K562 (cell line): Measurements from ENCODE around the gene TRIM71. TPM values are rescaled to one million over a fixed set of nuclear protein-coding genes. Genes with fewer than 3 reads are reported as not detected.

Experiments
- ATAC-seq: fragments of 200-7000 bp; cut with Tn5 transposase; 3 replicates; pipeline ENCODE4 v1.9.1; 2020; ENCODE audit warnings: moderate library complexity
- BruUV-seq: library from RNA; stranded (reverse); fragments of 400-500 nt; replicated peaks from 2 replicates; lab custom pipeline; 2021; lab: Mats Ljungman, UMichigan
- CTCF ChIA-PET: fragments of 300-600 bp; formaldehyde crosslinking; extraction: SDS; loops from one replicate; lab custom pipeline; 2021; ENCODE audit warnings: low intra/inter-chr PET ratio; lab: Yijun Ruan, JAX
- POLR2A ChIA-PET: fragments of 300-600, 350-650 bp; sonication (Branson Sonifier 250); formaldehyde crosslinking; extraction: SDS; loops from one replicate; lab custom pipeline; 2021; ENCODE audit warnings: antibody characterized with exemption, inconsistent platforms; lab: Yijun Ruan, JAX
- DNase-seq, 4 experiments: peaks; one replicate each; pipeline versions ENCODE4 v3.0.0 to v3.0.0-alpha.2; 2011 to 2018; ENCODE audit warnings: low spot score in 3 of 4, mixed read lengths in 3 of 4; ENCODE audit errors: extremely low read depth in 1 of 4
- FAIRE-seq: peaks from 2 replicates; lab custom pipeline; 2011; peaks lifted over from hg19 to GRCh38; lab: Jason Lieb, UNC
- H2AFZ ChIP-seq: 2 replicates; pipeline ENCODE4 v1.6.0; 2011; ENCODE audit warnings: low read depth, low read length, control low read depth, inconsistent platforms
- H3K27ac ChIP-seq: fragments of 200-600 bp; 3 replicates; pipeline ENCODE4 v1.8.0; 2011; ENCODE audit warnings: low read depth, mild to moderate bottlenecking, control low read depth, inconsistent platforms, low read length, moderate library complexity, mixed read lengths; ENCODE audit errors: extremely low read depth
- H3K27me3 ChIP-seq, 2 experiments: fragments of 300-600 bp in 1 of 2; 2 replicates in 1 of 2; 3 replicates in 1 of 2; pipeline versions ENCODE4 v1.6.0 to v1.8.0; 2011; ENCODE audit warnings: inconsistent platforms in 2 of 2, low read length in 2 of 2, mild to moderate bottlenecking in 1 of 2, mixed read lengths in 1 of 2, moderate library complexity in 1 of 2; ENCODE audit not compliant: control insufficient read depth in 2 of 2, insufficient read depth in 2 of 2
- H3K36me3 ChIP-seq: fragments of 300-600 bp; 3 replicates; pipeline ENCODE4 v1.8.0; 2011; ENCODE audit warnings: mild to moderate bottlenecking, low read length, inconsistent platforms; ENCODE audit not compliant: control insufficient read depth, insufficient read depth
- H3K4me1 ChIP-seq, 2 experiments: fragments of 200-600 bp in 1 of 2; replicated peaks in 1 of 2; 2 replicates in 1 of 2; 3 replicates in 1 of 2; pipeline versions ENCODE4 v1.5.1 to v1.8.0; 2011; ENCODE audit warnings: inconsistent platforms in 2 of 2, low read length in 2 of 2, mild to moderate bottlenecking in 1 of 2, mixed read lengths in 1 of 2, moderate library complexity in 1 of 2; ENCODE audit not compliant: control insufficient read depth in 2 of 2, insufficient read depth in 2 of 2
- H3K4me2 ChIP-seq: 2 replicates; pipeline ENCODE4 v1.6.1; 2011; ENCODE audit warnings: low read length, control low read depth, inconsistent platforms, mixed read lengths; ENCODE audit not compliant: insufficient read depth
- H3K4me3 ChIP-seq: fragments of 200-600 bp; sonication (generic), shearing (Covaris generic); 2 replicates; pipeline ENCODE4 v1.5.1; 2016; ENCODE audit warnings: control low read depth, inconsistent platforms
- H3K79me2 ChIP-seq: fragments of 200-600 bp; 3 replicates; pipeline ENCODE4 v1.8.0; 2011; ENCODE audit warnings: low read length, inconsistent platforms; ENCODE audit not compliant: control insufficient read depth, insufficient read depth
- H3K9ac ChIP-seq, 2 experiments: 2 replicates each; pipeline versions ENCODE4 v1.6.0 to v1.6.1; 2011; ENCODE audit warnings: low read depth in 2 of 2, low read length in 2 of 2, control low read depth in 1 of 2, inconsistent platforms in 1 of 2, mild to moderate bottlenecking in 1 of 2, mixed read lengths in 1 of 2; ENCODE audit not compliant: insufficient read depth in 1 of 2
- H3K9me1 ChIP-seq: one replicate; pipeline ENCODE4 v1.6.0; 2011; ENCODE audit warnings: inconsistent platforms, mild to moderate bottlenecking, low read length, moderate library complexity; ENCODE audit not compliant: control insufficient read depth, insufficient read depth
- H3K9me3 ChIP-seq: replicated peaks from 2 replicates; pipeline ENCODE4 v1.5.1; 2011; ENCODE audit warnings: low read depth, low read length, inconsistent platforms; ENCODE audit not compliant: control insufficient read depth, insufficient read depth
- H4K20me1 ChIP-seq: replicated peaks from 2 replicates; pipeline ENCODE4 v1.6.1; 2011; ENCODE audit warnings: low read length, inconsistent platforms, mixed read lengths; ENCODE audit not compliant: control insufficient read depth, insufficient read depth
- DNMT1 ChIP-seq: fragments of 450-650 bp; IDR thresholded peaks from 2 replicates; pipeline ENCODE4 v1.6.1; 2016; ENCODE audit warnings: antibody characterized with exemption, mild to moderate bottlenecking
- GTF2B ChIP-seq: IDR thresholded peaks from 2 replicates; pipeline ENCODE4 v1.6.1; 2011; ENCODE audit not compliant: insufficient read length; ENCODE audit errors: extremely low read depth
- GTF2E2 ChIP-seq: fragments of 200-800 bp; sonication (Bioruptor generic); IDR thresholded peaks from 2 replicates; pipeline ENCODE4 v1.6.1; 2016; ENCODE audit warnings: missing genetic modification characterization, missing compliant biosample characterization
- HSF4 ChIP-seq: fragments of 250-450 bp; sonication (Bioruptor Pico); IDR thresholded peaks from 2 replicates; pipeline ENCODE4 v2.1.2; 2022; ENCODE audit warnings: mild to moderate bottlenecking, moderate library complexity, borderline replicate concordance
- NFE2 ChIP-seq: IDR thresholded peaks from 2 replicates; pipeline ENCODE4 v1.6.1; 2014; ENCODE audit warnings: antibody characterized with exemption, low read depth
- NRF1 ChIP-seq, 2 experiments: fragments of 450-650 bp; IDR thresholded peaks in 1 of 2; conservative IDR thresholded peaks in 1 of 2; 2 replicates each; pipeline ENCODE4 v1.6.1; 2014; ENCODE audit warnings: mild to moderate bottlenecking in 2 of 2
- POLR2B ChIP-seq: fragments of 450-650 bp; IDR thresholded peaks from 2 replicates; pipeline ENCODE4 v1.6.1; 2018; ENCODE audit warnings: low read depth; ENCODE audit not compliant: partially characterized antibody
- PPARD ChIP-seq: fragments of 250-450 bp; sonication (Bioruptor Pico); IDR thresholded peaks from 2 replicates; pipeline ENCODE4 v1.8.0; 2022; ENCODE audit warnings: inconsistent platforms, mild to moderate bottlenecking, moderate library complexity
- XRCC3 ChIP-seq: fragments of 450-650 bp; IDR thresholded peaks from 2 replicates; pipeline ENCODE4 v1.6.1; 2017; ENCODE audit warnings: mild to moderate bottlenecking, moderate library complexity
- ZNF280B ChIP-seq: fragments of 250-450 bp; sonication (Bioruptor Pico); IDR thresholded peaks from 2 replicates; pipeline ENCODE4 v1.5.1; 2021; ENCODE audit warnings: mild to moderate bottlenecking
- WGBS: fragments of 100-300 bp; shearing (Covaris generic); methylation state at CpG from one replicate; pipeline ENCODE4 v1.1.6; 2016; ENCODE audit warnings: low coverage, mixed read lengths; ENCODE audit not compliant: insufficient coverage; ENCODE audit errors: missing lambda C conversion rate; 5-methylcytosine and 5-hydroxymethylcytosine counted together
- in situ Hi-C: fragments of 300-500 bp; cut with MboI; formaldehyde crosslinking; loops from 4 replicates; pipeline ENCODE4 v1.15.0; 2018; ENCODE audit warnings: inconsistent platforms, mixed read lengths
- intact Hi-C: fragments of 100-400 bp; cut with micrococcal nuclease; formaldehyde crosslinking; loops from 2 replicates; pipeline ENCODE4 v1.14.2; 2022
- polyA plus RNA-seq, 8 experiments: library from polyadenylated mRNA; depleted of rRNA in 4 of 8; stranded (reverse) in 5 of 8; unstranded in 3 of 8; fragments of >200 nt; fragmentation: Nextera tagmentation in 2 of 8; fragmentation: Illumina TruSeq in 1 of 8; extraction: Ambion mirVana in 2 of 8; extraction: Trizol in 1 of 8; gene quantifications; 2 replicates each; pipeline versions ENCODE4 v1.2.1 to v1.2.3, GENCODE V29; 2011 to 2014; ENCODE audit warnings: inconsistent platforms in 1 of 8, missing spikeins in 1 of 8
- total RNA-seq, 7 experiments: library from RNA; depleted of rRNA in 6 of 7; stranded (reverse); fragments of >200 nt in 6 of 7; fragmentation: Illumina TruSeq in 2 of 7; extraction: Trizol in 2 of 7; gene quantifications; 2 replicates each; pipeline versions ENCODE4 v1.2.1 to v1.2.3, GENCODE V29; 2011 to 2021; ENCODE audit warnings: low replicate concordance in 1 of 7

The TRIM71 gene
- total and polyA plus RNA-seq, 9 of the 15 experiments (the other 6 are each of a cell fraction or from before 2014, with no cell fraction given), result 0.04 to 0.11 TPM; not detected in 7

- no peak for DNase-seq
- Histone ChIP-seq H3K27me3 (peaks cover 35 to 47% of the 10 kb centered on the region in 2 experiments), H3K36me3 (no peaks in the 10 kb centered on the region), H3K4me2 (no peak overlapping the region), H3K79me2 (no peaks in the 10 kb centered on the region), H4K20me1 (no peaks in the 10 kb centered on the region), H3K4me3 (no peak overlapping the region), H3K9me1 (no peaks in the 10 kb centered on the region), H2AFZ (no peak overlapping the region), H3K27ac (no peak overlapping the region), H3K4me1 (no peaks in the 10 kb centered on the region), H3K9ac (no peak overlapping the region), H3K9me3 (no peaks in the 10 kb centered on the region)
- ChIA-PET POLR2A (interaction anchor here (1.1 kb wide), 1 partner anchor 11 kb away, joined by 4 read pairs; no protein-coding TSS in a partner anchor), CTCF (no interaction called here)
- intact Hi-C loops (no loop called here), in situ Hi-C loops (no loop called here)
- no TSS peak for BruUV-seq
- 7% methylated on average over 7 of the region's 7 CpGs for WGBS
- FAIRE-seq, result no peak
- TF ChIP-seq NFE2 (no peak), GTF2E2 (tag) (no peak), POLR2B (no peak), XRCC3 (no peak), ZNF280B (CRISPR knock-in tag) (no peak), HSF4 (CRISPR knock-in tag) (no peak), NRF1 (conservative IDR thresholded peaks at IDR 0.05 in 1 of 2, IDR thresholded peaks at IDR 0.05 in 1 of 2) (no peak), GTF2B (no peak), DNMT1 (no peak), PPARD (CRISPR knock-in tag) (no peak)
- no peak for ATAC-seq
Observed at GRCh38 chr3:32868719-32869512, 51.1 kb downstream of the TRIM71 start.
